Stimulated activated CD4-positive, alpha-beta T cell treated with anti-CD3 and anti-CD28 coated beads, Interleukin-1b, Interleukin-23, amount 100 ng/mL, for 48 hours (primary cell): ENCODE data around the gene CDH22.

Source experiments
- DNase-seq: peaks from one replicate; pipeline ENCODE4 v3.0.0-alpha.2; 2020

CDH22 gene

DNA sequence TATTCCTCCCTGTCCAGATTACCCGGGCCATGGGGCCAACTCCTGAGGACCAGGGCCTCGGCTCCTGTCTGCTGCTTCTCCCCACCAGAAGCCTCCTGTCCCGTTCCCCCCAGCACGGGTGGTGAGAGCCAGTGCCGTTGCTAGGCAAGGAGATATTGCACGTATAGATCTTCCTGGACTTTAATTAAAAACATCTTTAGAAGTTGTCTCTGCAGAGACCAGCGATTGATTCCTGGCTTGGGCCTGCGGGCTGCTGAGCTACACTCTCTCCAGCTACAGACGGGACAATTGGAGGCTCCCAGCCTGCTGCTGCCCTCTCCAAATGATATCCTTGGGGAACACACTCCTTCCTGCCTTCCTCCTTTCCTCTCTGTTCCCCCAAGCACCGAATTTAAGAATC is 74.6 kb downstream of the CDH22 start:
- DNase-seq = no peak

- no peak for DNase-seq
These were observed 75.8 kb downstream of the CDH22 start for GRCh38 chr20:46232539-46232938.

- no peak for DNase-seq
These were observed 77.5 kb downstream of the CDH22 start for GRCh38 chr20:46230801-46231282.

DNA sequence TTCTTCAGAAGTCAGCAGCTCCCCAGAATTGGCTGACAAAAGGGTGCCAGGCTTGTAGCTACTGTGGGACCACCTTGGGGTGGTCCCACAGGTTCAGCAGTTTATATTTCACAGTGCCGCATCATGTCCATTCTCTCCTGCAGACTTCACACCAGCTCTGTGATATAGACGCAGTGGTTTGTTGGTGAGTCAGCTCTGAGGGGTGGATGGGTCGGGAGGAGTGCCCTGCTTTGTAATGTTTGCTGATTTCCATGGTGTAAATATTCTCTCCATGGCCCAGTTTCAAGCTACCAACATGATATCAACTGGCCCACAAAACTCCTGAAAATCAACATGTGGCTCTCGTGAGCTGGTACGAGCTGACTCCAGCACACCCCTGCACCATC is 78.2 kb downstream of the CDH22 start:
- no peak for DNase-seq

DNA sequence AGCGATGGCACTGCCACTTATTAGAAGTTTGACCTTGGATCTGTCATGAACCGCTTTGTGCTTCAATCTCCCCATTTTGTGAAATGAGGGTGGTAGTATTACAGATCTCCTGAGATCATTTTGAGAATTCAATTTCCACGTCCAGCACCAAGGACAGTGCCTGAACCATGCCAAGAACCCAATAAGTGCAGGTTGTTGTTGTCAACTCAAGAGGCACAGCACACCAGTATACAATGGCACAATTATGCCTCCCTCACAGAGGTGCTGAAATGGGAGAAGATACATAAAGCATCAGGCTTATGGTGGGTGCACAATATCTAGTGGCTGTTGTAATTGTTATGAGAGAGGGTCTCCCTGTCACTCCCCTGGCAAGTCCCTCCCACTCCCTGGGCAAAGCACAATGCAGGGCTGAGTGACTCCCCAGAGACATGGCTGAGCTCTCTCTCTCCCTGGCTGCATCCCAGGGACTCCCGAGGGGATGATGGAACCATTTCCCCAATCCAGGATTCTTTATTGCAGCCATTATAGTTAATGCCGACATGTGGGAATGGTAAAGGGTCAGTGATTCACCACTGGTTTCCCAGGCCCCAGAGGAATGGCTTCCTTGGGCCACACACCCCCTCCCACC is 78.7 kb downstream of the CDH22 start:
- DNase-seq = no peak

DNA sequence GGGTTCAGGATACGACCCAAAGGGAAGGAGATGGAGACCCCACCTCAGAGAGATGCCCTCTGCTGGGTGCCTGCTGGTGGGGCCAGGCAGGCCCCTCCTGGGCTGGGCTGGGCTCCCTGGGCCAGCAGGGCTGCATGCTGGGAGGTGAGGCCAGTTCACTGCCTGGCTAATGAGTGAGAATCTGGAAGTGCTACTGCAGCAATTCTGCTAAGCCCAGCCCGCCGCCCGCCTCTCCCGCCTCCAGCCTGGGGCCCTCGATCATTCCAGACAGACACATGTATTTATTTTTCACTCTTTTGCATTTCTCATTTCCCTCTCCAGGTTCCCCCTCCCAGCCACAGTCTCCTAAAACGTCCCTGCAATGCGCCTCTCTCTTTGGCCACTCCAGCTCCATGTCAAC is 79.6 kb downstream of the CDH22 start:
- DNase-seq = no peak

DNA sequence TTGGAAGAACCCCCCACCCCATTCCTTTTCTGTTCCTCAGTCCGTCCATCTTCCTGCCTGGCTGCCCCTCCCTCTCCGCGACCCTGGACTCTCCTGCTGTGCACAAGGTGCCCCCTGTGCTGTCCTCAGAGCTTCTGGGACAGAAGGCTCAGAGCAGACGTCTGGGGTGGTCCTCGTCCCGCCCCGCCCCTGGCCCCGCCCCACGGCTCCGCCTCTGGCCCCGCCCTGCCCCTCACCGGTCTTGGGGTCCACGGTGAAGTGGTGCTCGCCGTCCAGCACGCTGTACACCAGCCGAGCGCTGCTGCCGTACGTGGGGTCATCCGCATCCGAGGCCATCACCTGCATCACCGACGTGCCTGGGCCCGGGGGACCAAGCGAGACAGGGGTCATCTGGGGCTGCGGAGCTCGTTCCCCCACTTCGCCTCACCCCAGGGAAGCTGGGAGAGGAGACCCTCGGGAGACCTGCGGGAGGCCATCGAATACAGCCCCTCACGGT is 81.0 kb downstream of the CDH22 start:
- DNase-seq = no peak

DNA sequence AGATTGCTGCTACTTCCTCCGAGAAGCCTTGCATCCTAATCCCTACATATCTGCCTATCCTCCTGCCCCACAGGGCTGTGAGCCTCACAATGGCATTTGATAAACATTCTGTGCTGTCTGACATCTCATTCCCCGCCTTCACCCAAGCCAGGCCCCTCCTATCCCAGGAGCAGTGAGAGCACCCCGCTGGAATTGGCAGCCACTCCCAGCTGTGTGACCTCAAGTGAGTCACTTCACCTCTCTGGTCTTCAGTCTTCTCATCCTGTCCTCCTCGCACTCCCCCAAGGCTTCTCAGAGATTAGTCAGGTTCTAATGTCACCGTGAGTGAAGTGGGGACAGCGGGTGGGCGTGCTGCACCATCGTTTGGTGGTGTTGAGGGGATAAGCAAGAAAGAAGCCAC is 81.7 kb downstream of the CDH22 start:
- DNase-seq = no peak

DNA sequence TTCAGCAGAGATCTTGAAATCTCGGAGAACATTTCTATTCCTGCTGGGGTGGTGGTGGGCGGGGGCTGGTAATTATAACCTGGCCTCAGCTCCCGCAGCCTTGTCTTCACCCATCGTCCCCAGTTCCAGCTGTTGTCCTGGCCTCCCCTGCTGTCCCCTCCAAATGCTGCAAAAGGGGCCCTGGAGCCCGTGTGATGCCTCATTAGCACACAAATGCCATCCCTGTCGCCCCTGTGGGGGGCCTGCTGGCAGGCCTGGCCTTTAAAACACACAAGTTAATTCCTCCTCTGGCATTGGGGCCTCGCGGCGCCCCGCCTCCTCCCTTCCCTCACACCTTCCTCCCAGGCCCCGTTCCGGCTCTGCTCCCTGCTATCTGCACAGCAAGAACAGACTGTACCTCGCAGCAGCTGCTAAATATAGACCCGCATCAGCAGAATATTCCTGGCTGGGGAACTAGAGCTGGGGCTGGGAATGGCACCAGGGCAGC is 85.7 kb downstream of the CDH22 start:
- DNase-seq = no peak

DNA sequence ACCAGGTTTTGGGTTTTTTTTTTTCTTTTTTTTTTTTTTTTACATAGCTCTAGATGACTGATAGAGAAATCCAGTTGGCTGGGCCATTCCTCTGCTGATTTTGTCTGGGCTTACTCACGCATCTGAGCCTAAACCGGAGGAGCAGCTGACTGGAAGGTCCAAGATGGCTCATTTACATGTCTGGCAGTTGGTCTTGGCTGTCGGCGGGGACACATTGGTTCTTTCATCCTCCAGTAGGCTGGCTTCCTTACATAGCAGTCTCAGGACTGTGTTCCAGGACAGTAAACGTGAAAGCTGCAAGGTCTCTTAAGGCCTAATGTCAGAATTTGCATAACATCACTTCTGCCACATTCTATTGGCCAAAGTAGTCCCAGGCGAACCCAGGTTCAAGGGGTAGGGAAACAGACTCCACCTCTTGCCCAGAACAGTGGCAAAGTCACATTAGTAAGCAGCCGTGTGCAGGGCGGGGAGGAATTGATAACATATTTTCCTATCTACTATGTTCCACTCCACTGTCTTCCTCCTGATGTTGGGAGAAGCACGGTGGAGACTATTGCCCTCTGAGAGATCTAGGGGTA is 87.0 kb downstream of the CDH22 start:
- no peak for DNase-seq

- no peak for DNase-seq
These were observed 87.7 kb downstream of the CDH22 start for GRCh38 chr20:46220455-46221207.

DNA sequence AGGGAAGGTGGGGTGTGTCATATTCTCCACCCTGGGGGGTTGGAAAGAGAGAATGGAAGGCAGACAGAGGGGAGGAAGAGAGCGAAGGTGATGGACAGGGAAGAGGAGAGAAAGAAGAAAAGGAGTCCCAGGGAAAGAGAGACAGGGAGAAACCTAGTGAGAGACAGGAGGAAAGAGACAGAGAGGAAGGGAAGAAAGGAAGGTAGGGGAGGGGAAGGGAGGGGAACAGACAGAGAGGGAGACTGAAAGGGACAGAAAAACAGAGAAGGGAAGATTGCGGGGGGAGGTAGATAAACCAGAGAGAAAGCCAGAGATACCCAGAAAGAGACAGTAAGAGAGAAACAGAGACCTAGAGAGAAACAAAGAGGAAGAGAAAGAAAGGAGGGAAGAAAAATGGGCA is 88.4 kb downstream of the CDH22 start:
- DNase-seq = no peak

GRCh38 chr20:46219190-46219589 is 89.1 kb downstream of the CDH22 start:
- no peak for DNase-seq

- DNase-seq = no peak
These were observed 89.6 kb downstream of the CDH22 start for GRCh38 chr20:46218656-46219055.

DNA sequence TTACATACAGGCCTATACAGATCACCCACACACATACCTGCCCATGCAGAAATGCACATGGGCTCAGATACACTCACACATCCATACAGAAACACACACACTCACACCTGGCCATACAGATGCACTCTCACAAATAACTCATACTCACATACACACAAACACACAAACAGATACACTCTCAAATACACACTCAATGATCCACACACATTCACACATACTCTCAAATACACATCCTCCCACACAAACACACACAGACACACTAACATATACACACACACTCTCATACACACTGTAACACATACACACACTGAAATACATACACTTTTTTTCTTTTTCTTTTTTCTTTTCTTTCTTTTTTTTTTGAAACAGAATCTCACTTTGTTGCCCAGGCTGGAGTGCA is 90.7 kb downstream of the CDH22 start:
- no peak for DNase-seq

DNA sequence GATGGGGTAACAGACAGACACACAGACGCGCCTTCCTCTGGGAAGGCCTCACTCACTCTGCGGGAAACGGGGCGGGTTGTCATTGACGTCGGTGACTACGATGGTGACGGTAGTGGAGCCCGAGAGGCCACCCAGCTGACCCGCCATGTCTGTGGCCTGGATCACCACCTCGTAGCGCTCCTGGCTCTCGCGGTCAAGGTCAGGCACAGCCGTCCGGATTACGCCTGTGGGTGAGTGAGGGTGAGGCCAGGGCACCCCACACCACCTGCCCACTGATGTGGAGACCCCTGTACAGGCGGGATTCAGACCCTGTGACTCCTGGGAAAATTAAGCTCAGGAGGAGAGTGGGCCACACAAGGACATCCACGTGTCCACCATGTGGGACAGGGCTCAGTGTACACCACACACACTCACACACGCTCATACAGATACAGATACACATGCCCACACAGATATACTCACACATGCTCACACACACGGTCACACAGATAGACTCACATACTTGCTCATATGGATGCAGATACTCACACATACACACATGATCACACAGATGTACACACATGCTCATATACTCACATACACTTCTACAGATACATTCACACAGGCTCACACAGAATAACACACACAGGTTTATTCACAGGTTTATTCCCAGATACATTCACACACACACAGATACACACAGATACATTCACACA is 91.4 kb downstream of the CDH22 start:
- no peak for DNase-seq

DNA sequence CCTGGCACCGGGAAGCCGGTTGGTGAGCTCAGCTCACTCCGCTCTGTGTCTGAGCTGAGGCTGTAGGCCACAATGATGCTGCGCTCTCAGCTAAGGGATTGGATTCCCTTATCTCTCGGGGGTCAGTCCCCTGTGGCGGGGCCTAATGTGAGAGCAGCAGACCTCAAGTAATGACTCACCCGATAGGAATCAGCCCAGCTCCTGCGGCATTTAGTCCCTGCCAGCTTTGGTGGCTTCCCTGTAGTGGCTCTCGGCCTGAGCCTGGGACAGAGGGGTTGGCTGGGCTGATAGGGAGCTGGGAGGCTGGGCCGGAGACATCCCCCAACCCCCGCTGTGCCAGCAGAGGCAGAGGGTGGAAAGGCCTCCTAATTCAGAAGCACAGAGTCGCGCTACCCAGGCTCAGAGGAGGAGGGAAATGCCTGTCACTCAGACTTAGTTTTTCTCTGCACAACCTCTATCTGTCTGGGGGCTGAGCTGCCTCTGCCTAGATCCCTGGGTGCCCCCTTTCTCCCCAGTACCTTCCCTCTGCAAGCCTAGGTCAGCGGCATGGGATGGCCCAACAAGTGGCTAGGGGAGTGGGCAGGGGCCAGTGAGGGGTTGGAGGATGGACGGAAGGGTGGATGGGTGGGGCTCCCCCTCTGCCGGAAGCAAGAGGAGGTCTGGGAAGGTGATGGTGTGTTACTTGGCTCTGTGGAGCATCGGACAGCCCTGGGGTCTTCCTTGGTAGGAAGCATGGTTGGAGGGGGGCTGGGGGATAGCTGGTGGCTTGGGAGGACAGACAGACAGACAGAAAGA is 92.2 kb downstream of the CDH22 start:
- no peak for DNase-seq

DNA sequence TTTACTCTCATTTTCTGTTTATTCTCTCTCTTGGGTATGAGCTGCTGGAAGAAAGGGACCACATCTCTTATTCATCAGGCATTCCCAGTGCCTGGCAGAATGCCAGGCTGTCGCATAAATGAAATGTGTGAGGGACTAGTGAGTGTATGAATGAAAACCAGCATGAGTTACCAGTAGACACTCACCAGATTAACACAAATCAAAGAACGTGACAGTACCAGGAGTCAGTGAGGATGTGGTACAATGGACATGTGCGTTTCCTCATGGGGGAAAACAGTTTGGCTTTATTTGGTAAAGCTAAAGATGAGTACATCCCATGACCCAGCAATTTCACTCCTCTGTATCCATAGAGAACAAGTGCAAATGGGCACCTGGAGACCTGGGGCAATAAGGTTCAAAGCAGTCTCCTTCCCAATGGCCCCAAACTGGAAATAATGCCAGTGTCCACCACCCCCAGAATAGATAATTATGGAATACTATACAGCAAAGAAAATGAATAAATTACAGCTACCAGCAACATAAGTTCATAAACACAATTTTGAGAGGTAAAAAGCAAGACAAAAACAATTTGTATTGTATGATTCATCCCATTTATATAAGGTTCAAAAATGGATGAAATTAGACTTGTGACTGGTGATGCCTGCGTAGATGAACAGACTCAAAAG is 93.3 kb downstream of the CDH22 start:
- no peak for DNase-seq

DNA sequence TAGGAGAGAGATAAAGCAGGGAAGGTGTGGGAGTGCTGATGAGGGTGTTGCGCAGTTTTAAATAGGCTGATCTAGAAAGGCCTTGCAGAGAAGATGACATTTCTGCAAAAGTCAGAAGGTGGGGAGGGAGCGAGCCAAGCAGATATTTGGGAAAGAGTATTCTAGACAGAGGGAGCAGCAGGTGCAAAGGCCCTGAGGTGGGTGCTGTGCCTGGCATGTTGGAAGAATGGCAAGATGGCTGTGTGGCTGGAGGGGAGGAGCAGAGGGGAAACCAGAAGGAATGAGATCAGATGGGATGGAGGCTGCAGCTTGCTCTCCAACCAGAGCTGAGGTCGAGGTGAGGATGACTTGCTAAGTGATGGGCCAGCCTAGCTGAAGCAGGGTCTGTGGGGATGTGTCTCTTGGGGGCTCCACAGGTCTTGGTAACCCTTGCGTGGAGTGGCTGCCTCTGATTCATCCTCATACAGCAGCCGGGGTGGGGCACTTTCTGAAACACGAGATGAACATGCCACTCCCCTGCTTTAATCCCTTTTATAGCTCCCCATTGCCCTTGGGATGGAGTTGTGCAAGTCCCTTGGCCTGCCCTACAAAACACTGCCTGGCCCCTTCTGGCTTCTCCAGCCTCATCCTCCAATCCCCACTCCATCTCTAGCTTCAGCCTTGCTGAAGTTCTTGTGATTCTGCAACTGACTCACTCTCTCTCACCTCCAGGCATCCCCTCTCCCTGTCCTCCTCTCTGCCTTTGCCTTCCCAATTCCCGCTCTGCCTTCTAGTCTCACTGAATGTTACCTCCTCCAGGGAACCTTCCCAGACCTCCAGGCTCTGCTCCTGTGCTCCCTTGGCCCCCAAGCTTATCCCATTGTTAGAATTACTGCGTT is 94.1 kb downstream of the CDH22 start:
- no peak for DNase-seq

DNA sequence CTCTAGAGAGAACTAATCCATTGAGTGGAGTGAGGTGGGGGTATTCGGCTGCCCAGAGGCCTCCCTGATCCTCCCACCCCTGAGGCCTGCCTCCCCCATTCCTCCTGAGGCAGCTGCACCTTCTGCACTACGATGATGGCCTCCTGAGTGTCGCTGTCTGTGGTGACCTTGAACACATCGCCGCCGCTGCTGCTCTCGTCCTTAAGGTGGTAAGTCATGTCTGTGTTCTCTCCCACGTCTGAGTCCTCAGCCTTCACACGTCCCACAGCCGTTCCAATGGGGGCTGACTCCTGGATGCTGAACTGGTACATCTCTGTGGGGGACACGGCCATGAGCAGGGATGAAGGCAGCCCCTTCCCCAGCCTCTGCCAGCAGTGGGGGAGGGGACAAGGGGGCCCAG is 95.4 kb downstream of the CDH22 start:
- no peak for DNase-seq

DNA sequence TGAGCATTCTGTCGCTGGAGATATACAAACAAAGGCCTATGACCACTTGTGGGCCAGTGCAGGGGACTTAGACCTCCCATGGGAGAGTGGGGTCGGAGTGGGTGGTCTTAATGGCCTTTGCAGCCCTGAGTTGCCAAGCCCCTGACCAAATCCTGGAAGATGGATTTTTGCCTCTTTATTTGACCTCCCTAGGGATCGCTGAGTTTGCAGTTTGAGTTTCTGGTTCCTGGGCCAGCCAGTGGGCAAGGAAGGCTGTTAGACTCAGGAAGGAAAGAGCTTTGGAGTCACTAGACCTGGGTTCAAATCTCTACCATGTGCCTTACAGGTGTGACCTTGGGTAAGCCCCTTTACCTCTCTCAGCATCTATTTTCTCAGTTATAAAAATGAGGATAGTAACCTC is 96.0 kb downstream of the CDH22 start:
- no peak for DNase-seq
